Activated CD4-positive, alpha-beta T cell treated with anti-CD3 and anti-CD28 coated beads, Interleukin-2, amount 50 U/mL, for 4 hours (primary cell): ENCODE data around the gene PHACTR3.

Source experiments
- DNase-seq, 2 experiments: peaks; one replicate each; pipeline ENCODE4 v3.0.0-alpha.2; 2020

The PHACTR3 gene

GRCh38 chr20:59823030-59823423 is 218.7 kb downstream of the PHACTR3 start:
- no peak for DNase-seq

GRCh38 chr20:59823491-59824259 is 219.3 kb downstream of the PHACTR3 start:
- no peak for DNase-seq

- no peak for DNase-seq
Observed at GRCh38 chr20:59824711-59825562, 220.6 kb downstream of the PHACTR3 start.

- no peak for DNase-seq
Observed at GRCh38 chr20:59825563-59825920, 221.2 kb downstream of the PHACTR3 start.

- no peak for DNase-seq
Observed at GRCh38 chr20:59825944-59826759, 221.8 kb downstream of the PHACTR3 start.

- DNase-seq: no peak
Observed at GRCh38 chr20:59827138-59828056, 223.1 kb downstream of the PHACTR3 start.

GRCh38 chr20:59828125-59829053 is 224.0 kb downstream of the PHACTR3 start:
- DNase-seq: no peak

- DNase-seq: no peak
Observed at GRCh38 chr20:59829054-59829785, 224.9 kb downstream of the PHACTR3 start.

- no peak for DNase-seq
Observed at GRCh38 chr20:59829786-59830664, 225.7 kb downstream of the PHACTR3 start.

GRCh38 chr20:59830665-59831023 is 226.3 kb downstream of the PHACTR3 start:
- DNase-seq: no peak

GRCh38 chr20:59831024-59831915 is 226.9 kb downstream of the PHACTR3 start:
- no peak for DNase-seq

- no peak for DNase-seq
Observed at GRCh38 chr20:59831916-59832270, 227.6 kb downstream of the PHACTR3 start.

GRCh38 chr20:59832406-59833363 is 228.3 kb downstream of the PHACTR3 start:
- DNase-seq: no peak

GRCh38 chr20:59835057-59835447 is 230.7 kb downstream of the PHACTR3 start:
- DNase-seq: no peak

- DNase-seq: no peak
Observed at GRCh38 chr20:59835448-59836395, 231.4 kb downstream of the PHACTR3 start.

- DNase-seq: no peak
Observed at GRCh38 chr20:59836767-59837166, 232.4 kb downstream of the PHACTR3 start.
